Stromal cell of bone marrow (primary cell): ENCODE data around the gene SEPTIN2.
"Not testable (repeated sequence)": the region's sequence is repeated elsewhere in the genome, so short reads cannot be mapped to it uniquely, and the experiment has no call there.

Experiments
- DNase-seq: peaks from one replicate; pipeline ENCODE4 v3.0.0-alpha.2; 2012; ENCODE audit warnings: low read depth

The SEPTIN2 gene

GRCh38 chr2:241288324-241288888 is 27.3 kb upstream of the SEPTIN2 start:
- no peak for DNase-seq

- DNase-seq, result no peak
Observed at GRCh38 chr2:241289053-241289452, 26.7 kb upstream of the SEPTIN2 start.

- no peak for DNase-seq
Observed at GRCh38 chr2:241289597-241289996, 26.1 kb upstream of the SEPTIN2 start.

DNA sequence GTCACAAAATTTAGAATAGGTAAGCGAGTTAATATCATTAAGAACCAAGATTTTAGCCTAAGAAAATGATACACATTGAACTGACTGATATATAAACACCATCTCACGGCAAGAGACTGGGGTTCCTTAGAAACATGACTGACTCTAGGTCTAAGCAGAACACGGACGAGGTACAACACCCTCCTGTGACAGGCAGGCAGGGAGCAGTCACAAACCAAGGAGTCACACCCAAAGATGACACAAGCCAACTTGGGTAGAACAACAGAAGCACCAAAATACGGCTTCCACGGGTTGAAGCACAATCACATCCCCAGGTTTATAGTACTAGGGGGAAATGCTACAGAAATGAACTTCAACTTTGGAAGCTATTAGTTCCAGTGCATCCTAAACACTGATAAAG is 24.6 kb upstream of the SEPTIN2 start:
- DNase-seq, result no peak

- no peak for DNase-seq
Observed at GRCh38 chr2:241291977-241292376, 23.7 kb upstream of the SEPTIN2 start.

GRCh38 chr2:241293378-241293797 is 22.3 kb upstream of the SEPTIN2 start:
- not testable (repeated sequence) for DNase-seq

DNA sequence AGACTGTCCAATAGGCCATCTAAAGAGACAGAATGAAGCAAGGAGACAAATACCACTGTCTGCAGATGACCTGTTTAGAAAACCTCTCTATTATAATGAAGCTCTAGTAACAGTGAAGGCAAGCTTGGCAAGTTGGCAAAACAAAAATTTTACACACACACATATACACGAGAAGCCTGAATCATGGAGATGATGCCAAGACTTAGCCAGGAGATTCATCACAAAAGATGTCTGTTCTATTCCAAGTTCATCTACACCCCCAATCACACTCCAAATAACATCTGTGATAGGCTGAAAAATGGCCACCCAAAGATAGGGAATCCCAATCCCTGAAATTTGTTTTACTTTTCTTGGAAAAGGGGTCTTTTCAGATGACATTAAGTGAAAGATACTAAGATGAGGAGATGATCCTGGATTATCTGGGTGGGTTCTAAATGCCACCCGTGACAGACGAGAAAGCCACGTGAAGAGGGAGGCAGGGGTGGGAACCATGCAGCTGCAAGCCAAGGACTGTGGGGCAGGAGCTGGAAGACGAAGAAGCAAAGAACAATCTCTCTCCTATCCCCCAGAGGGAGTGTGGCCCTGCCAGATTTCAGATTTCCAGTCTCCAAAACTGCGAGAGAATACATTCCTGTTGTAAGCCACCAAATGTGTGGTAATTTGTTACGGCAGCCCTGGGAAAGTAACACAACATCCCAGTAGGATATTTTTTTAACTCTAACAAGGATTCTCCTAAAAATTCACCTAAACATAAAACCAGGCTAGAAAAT is 20.2 kb upstream of the SEPTIN2 start:
- DNase-seq, result no peak

- DNase-seq, result no peak
Observed at GRCh38 chr2:241296767-241297166, 19.0 kb upstream of the SEPTIN2 start.

DNA sequence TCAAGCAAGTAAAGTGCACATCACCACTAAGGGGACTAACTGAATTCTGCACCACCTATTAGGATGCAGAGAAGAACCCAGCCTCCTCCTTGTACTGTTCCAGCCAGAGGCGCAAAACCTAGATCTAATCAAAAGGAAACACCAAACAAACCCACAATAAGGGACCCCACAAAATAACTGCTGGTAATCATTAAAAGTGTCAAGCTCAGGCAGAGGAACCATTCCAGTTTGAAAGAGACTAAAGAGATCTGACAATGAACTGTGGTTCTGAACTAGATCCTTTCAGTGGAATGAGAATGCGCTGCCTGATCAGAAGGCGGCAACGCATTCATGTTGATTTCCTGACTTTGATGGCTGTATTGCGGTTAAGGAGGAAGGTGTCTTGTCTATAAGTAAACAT is 17.1 kb upstream of the SEPTIN2 start:
- DNase-seq, result no peak

DNA sequence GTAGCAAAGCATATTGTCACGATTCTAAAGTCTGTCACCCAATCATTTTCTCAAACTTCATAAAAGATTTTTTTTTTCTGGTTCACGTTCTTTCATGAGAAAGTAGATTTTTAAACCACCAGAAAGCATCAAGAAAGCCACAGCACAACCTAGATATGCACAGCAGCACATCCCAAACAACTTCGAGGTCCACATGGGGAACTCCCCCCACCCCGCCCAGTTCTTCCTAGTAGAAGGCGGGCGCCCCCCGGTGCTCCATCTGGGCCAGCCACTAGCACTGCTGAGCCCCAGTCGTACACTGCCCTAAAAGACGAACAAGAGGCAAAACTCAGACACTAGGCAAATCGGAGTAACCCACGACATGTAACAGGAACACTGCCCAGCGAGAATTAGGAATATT is 15.7 kb upstream of the SEPTIN2 start:
- DNase-seq, result no peak

- DNase-seq, result no peak
Observed at GRCh38 chr2:241302083-241302482, 13.6 kb upstream of the SEPTIN2 start.

GRCh38 chr2:241302759-241303651 is 12.7 kb upstream of the SEPTIN2 start:
- no peak for DNase-seq

DNA sequence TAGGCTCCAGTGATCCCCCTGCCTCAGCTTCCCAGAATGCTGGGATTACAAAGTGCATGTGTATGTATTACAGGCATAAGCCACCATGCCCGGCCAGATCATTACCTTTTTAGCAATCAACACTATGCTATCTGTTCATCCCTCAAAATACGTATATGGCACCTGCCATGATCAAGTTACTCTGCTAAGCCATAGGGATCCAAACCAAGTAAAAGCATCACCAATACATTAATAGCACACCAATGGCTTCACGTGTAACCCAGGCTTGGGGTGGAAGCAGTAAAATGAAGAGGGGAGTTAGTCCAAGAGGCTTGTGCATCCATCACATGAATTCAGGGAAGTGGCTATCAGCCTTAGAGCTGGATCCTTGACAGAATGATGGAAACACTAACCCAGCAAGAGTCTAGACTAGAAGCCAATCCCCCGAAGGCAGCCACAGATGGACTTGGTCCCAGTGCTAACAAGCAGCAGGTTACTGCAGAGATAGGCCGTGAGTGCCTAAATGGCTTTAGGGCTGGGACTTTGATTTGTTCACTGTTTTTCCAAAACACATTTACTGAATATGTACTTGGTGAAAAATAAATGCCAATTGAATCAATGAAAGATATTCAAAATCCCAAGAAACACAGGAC is 11.6 kb upstream of the SEPTIN2 start:
- no peak for DNase-seq

- DNase-seq, result no peak
Observed at GRCh38 chr2:241307055-241307454, 8.7 kb upstream of the SEPTIN2 start.

GRCh38 chr2:241308267-241308666 is 7.5 kb upstream of the SEPTIN2 start:
- DNase-seq, result no peak

DNA sequence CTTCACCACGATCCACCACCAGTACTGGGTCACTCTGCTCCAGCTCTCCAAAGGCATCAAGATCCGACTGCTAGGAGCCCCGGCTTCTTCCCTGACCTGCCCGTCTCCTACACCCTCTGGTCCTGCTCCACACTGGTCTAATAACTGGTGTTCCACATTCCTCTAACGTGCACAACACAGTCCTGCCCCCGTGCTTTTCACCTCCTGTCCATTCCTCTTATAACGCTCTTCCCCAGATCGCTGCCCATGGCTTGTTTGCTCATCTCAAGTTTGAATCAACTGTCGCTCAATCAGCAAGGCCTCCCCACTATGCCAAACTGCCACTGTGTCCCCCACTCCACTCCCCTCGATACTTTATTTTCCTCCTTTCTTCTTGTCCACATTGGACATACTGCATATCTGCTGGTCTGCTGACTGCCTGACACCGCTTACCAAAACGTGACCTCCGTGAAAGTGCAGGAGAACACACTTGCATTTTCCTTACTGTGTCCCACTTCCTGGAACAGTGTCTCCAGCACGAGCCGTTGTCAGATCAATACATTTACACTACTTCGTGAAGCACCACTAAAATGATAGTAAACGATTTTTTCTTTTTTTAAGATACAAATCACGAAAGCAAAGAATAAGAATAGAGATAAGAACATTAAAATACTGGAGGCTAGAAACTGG is 6.8 kb upstream of the SEPTIN2 start:
- DNase-seq, result no peak

GRCh38 chr2:241309684-241310117 is 6.0 kb upstream of the SEPTIN2 start:
- DNase-seq, result no peak

DNA sequence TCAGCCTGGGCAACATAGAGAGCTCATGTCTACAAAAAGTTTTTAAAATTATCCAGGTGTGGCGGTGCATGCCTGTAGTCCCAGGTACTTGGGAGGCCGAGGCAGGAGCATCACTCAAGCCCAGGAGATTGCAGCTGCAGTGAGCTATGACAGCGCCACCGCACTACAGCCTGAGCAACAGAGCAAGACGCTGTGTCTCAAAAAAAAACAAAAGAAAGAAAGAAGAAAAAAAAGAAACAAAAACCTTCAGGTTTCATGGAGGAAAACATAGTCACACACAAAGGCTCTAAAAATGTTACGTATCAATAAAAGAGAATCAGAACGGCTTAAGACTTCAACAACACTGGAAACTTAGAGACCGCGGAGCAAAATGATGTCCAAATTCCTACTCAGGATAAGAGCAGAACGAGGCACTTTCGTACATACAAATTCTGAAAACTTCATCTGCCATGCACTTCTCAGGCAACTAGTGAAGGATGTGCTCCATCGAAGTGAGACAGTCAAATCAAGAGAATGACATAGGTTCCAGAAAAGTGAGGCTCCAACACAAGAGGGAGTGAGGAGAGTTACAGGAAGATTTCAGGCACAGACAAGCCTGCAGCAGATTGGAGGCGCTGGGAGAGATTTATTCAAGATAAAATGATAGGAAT is 4.7 kb upstream of the SEPTIN2 start:
- no peak for DNase-seq

DNA sequence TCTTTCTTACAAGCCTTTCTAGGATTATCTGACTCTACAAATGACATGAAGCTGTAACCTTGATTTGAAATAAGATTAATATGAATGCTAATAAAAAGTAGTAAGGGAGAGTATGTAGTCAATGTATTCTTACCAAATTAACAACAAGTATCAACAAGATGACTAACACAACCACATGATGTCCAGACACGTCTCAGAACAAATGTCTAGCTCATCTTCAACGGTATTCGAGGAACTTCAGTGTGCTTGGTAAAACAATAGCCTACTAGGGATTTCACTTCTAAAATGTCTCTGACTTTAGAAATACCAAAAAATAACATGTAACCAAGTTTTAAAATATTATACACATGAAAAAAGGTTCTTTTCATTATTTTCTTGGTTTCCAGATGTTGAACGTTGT is 3.6 kb upstream of the SEPTIN2 start:
- no peak for DNase-seq

GRCh38 chr2:241313543-241314095 is 2.1 kb upstream of the SEPTIN2 start:
- DNase-seq, result no peak
